Panc1 (cell line): Measurements from ENCODE around the gene USP40. TPM values are rescaled to one million over a fixed set of nuclear protein-coding genes. Genes with fewer than 3 reads are reported as not detected.

Source experiments
- ATAC-seq: fragments of 200-7000 bp; cut with Tn5 transposase; 2 replicates; pipeline ENCODE4 v1.9.1; 2020; ENCODE audit warnings: mild to moderate bottlenecking, moderate library complexity
- BruUV-seq: library from RNA; stranded (reverse); fragments of 400-500 nt; replicated peaks from 2 replicates; lab custom pipeline; 2021; lab: Mats Ljungman, UMichigan
- CTCF ChIA-PET: fragments of 300-600 bp; sonication (Branson Sonifier 250); formaldehyde crosslinking; loops from one replicate; lab custom pipeline; 2022; ENCODE audit warnings: antibody characterized with exemption; lab: Charles Lee
- POLR2A ChIA-PET: fragments of 300-600 bp; sonication (Branson Sonifier 250); formaldehyde crosslinking; loops from one replicate; lab custom pipeline; 2022; ENCODE audit warnings: antibody characterized with exemption; lab: Charles Lee
- DNase-seq: peaks from one replicate; pipeline ENCODE4 v3.0.0-alpha.2; 2010; ENCODE audit warnings: low read depth, low spot score
- H3K27ac ChIP-seq: 2 replicates; pipeline ENCODE4 v1.5.1; 2011; ENCODE audit warnings: mild to moderate bottlenecking, low read length, inconsistent platforms
- H3K27me3 ChIP-seq: fragments of 200-500 bp; sonication (Bioruptor generic); 2 replicates; pipeline ENCODE4 v1.6.0; 2014; ENCODE audit warnings: low read length, inconsistent platforms; ENCODE audit not compliant: control insufficient read depth, insufficient read depth
- H3K36me3 ChIP-seq: fragments of 200-500 bp; sonication (Bioruptor generic); 2 replicates; pipeline ENCODE4 v1.5.1; 2014; ENCODE audit warnings: inconsistent platforms, mild to moderate bottlenecking, low read length, moderate library complexity; ENCODE audit not compliant: control insufficient read depth, insufficient read depth
- H3K4me1 ChIP-seq: 2 replicates; pipeline ENCODE4 v1.5.1; 2011; ENCODE audit warnings: inconsistent platforms, mild to moderate bottlenecking, low read length, moderate library complexity; ENCODE audit not compliant: control insufficient read depth, insufficient read depth
- H3K4me3 ChIP-seq, 2 experiments: 2 replicates each; pipeline ENCODE4 v1.5.1; 2011 to 2012; ENCODE audit warnings: low read depth in 2 of 2, low read length in 2 of 2, mild to moderate bottlenecking in 2 of 2, inconsistent platforms in 1 of 2, moderate library complexity in 1 of 2
- H3K9me3 ChIP-seq: fragments of 200-500 bp; sonication (Bioruptor generic); 2 replicates; pipeline ENCODE4 v1.5.1; 2014; ENCODE audit warnings: low read depth, mild to moderate bottlenecking, inconsistent platforms, low read length, moderate library complexity; ENCODE audit not compliant: control insufficient read depth, insufficient read depth
- POLR2AphosphoS5 ChIP-seq: IDR thresholded peaks from 2 replicates; pipeline ENCODE4 v1.6.1; 2012; ENCODE audit warnings: mild to moderate bottlenecking, low read depth, low read length, moderate library complexity
- SIN3A ChIP-seq: IDR thresholded peaks from 2 replicates; pipeline ENCODE4 v1.6.1; 2012; ENCODE audit warnings: low read depth, mild to moderate bottlenecking, low read length, moderate library complexity, borderline replicate concordance; ENCODE audit not compliant: insufficient read depth
- TCF7L2 ChIP-seq: IDR thresholded peaks from 2 replicates; pipeline ENCODE4 v1.6.1; 2011; ENCODE audit warnings: mild to moderate bottlenecking, low read depth, low read length, inconsistent platforms
- in situ Hi-C: cut with HindIII; loops from 2 replicates; pipeline ENCODE4 v1.10.0; 2016; ENCODE audit warnings: low sequenced_read_pairs, low pct_unique_long_range_greater_than_20kb
- intact Hi-C: fragments of 100-400 bp; cut with micrococcal nuclease; formaldehyde crosslinking; loops from one replicate; pipeline ENCODE4 v1.10.0; 2022; ENCODE audit not compliant: unreplicated experiment
- total RNA-seq: library from RNA; stranded (reverse); gene quantifications from one replicate; pipeline ENCODE4 v1.2.1, GENCODE V29; 2021; ENCODE audit not compliant: unreplicated experiment
- TF ChIP-seq, protein P1 (sequence below): fragments of 450-650 bp; IDR thresholded peaks from 2 replicates; pipeline ENCODE4 v1.5.1; 2017; ENCODE audit warnings: mild to moderate bottlenecking
- TF ChIP-seq, protein P2 (sequence below), 2 experiments: IDR thresholded peaks; 2 replicates each; pipeline ENCODE4 v1.6.1; 2011 to 2012; ENCODE audit warnings: low read depth in 2 of 2, control low read depth in 1 of 2, low read length in 1 of 2, mild to moderate bottlenecking in 1 of 2, moderate library complexity in 1 of 2; ENCODE audit not compliant: insufficient read depth in 1 of 2

USP40 gene
- total RNA-seq, 1 experiment from 2014 or later: 26.6 TPM

DNA sequence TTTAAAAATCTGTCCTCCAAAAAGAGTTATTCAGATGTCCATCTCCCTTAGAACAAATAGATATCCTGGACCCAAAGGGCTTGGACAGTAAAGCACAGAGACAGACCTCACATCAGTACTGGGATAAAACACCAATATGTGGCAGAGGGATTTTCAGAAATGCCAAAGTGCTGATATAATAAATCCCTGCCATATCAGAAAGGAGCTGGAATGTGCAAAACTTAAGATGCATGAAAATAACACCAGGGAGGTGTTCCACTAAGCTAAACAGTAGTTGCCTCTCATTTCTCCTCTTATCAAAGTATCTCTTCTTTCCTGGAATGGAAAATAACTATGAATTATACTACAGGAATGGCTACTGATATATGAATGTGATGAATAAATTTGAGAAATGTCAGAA lies 13.2 kb downstream of the USP40 start:
- intact Hi-C loops: no loop called here

DNA sequence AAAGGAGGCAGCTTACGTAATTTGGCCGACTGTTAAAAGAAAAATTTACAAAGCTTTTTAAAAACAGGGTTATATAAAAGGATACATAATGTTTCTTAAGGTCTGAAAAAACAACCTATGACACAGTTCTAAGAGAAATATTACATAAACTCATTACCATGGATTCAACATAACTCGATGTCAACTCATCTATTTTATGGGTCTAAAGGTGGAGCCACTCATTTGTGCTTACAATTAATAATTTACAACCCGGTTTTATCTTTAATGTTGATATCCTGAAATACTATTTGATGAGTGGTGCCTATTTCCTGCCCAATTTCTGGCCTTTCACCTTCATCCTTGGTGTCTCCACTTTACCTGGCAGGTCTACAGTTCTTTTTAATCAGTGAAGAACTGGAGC lies 15.1 kb downstream of the USP40 start:
- Histone ChIP-seq H3K9me3 (no peaks in the 10 kb centered on the region), H3K27me3 (no peaks in the 10 kb centered on the region), H3K36me3 (peaks cover 12% of the 10 kb centered on the region; the same call in 1 of the 2 replicates), H3K27ac (no peak overlapping the region), H3K4me1 (no peaks in the 10 kb centered on the region), H3K4me3 (no peak overlapping the region)
- DNase-seq: no peak
- TF ChIP-seq, protein P1, sequence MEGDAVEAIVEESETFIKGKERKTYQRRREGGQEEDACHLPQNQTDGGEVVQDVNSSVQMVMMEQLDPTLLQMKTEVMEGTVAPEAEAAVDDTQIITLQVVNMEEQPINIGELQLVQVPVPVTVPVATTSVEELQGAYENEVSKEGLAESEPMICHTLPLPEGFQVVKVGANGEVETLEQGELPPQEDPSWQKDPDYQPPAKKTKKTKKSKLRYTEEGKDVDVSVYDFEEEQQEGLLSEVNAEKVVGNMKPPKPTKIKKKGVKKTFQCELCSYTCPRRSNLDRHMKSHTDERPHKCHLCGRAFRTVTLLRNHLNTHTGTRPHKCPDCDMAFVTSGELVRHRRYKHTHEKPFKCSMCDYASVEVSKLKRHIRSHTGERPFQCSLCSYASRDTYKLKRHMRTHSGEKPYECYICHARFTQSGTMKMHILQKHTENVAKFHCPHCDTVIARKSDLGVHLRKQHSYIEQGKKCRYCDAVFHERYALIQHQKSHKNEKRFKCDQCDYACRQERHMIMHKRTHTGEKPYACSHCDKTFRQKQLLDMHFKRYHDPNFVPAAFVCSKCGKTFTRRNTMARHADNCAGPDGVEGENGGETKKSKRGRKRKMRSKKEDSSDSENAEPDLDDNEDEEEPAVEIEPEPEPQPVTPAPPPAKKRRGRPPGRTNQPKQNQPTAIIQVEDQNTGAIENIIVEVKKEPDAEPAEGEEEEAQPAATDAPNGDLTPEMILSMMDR: no peak
- TF ChIP-seq POLR2AphosphoS5 (no peak), SIN3A (no peak), TCF7L2 (no peak)
- TF ChIP-seq, protein P2, sequence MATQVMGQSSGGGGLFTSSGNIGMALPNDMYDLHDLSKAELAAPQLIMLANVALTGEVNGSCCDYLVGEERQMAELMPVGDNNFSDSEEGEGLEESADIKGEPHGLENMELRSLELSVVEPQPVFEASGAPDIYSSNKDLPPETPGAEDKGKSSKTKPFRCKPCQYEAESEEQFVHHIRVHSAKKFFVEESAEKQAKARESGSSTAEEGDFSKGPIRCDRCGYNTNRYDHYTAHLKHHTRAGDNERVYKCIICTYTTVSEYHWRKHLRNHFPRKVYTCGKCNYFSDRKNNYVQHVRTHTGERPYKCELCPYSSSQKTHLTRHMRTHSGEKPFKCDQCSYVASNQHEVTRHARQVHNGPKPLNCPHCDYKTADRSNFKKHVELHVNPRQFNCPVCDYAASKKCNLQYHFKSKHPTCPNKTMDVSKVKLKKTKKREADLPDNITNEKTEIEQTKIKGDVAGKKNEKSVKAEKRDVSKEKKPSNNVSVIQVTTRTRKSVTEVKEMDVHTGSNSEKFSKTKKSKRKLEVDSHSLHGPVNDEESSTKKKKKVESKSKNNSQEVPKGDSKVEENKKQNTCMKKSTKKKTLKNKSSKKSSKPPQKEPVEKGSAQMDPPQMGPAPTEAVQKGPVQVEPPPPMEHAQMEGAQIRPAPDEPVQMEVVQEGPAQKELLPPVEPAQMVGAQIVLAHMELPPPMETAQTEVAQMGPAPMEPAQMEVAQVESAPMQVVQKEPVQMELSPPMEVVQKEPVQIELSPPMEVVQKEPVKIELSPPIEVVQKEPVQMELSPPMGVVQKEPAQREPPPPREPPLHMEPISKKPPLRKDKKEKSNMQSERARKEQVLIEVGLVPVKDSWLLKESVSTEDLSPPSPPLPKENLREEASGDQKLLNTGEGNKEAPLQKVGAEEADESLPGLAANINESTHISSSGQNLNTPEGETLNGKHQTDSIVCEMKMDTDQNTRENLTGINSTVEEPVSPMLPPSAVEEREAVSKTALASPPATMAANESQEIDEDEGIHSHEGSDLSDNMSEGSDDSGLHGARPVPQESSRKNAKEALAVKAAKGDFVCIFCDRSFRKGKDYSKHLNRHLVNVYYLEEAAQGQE (IDR thresholded peaks at IDR 0.05; ENCODE audit: insufficient read depth in 1 of 2, low read depth in 2 of 2, low read length in 1 of 2): no peak
- intact Hi-C loops: no loop called here
- in situ Hi-C loops: no loop called here
- ATAC-seq: no peak
- no TSS peak for BruUV-seq
- POLR2A ChIA-PET: no interaction called here
- CTCF ChIA-PET: interaction anchor here (0.5 kb wide), 1 partner anchor 9 kb away, joined by 5 read pairs; no protein-coding TSS in a partner anchor

More for the DNA sequence above, 13.2 kb downstream of the USP40 start:
- Histone ChIP-seq H3K36me3 (peaks cover 11% of the 10 kb centered on the region; the same call in 1 of the 2 replicates), H3K27me3 (no peaks in the 10 kb centered on the region), H3K9me3 (no peaks in the 10 kb centered on the region), H3K4me3 (no peak overlapping the region), H3K4me1 (peaks cover 10% of the 10 kb centered on the region), H3K27ac (no peak overlapping the region)
- TF ChIP-seq TCF7L2 (no peak), POLR2AphosphoS5 (no peak), SIN3A (no peak)
- TF ChIP-seq, protein P2 (IDR thresholded peaks at IDR 0.05; ENCODE audit: insufficient read depth in 1 of 2, low read depth in 2 of 2, low read length in 1 of 2): no peak
- TF ChIP-seq, protein P1: no peak
- POLR2A ChIA-PET: no interaction called here
- in situ Hi-C loops: no loop called here
- ATAC-seq: no peak
- CTCF ChIA-PET: no interaction called here
- DNase-seq: no peak
- no TSS peak for BruUV-seq
